ENCODE measurements around the gene IL36A. TPM values are rescaled to one million over a fixed set of nuclear protein-coding genes. Genes with fewer than 3 reads are reported as not detected.

The IL36A gene
- total and polyA plus RNA-seq, 2 donors from 2014 or later: not detected

GRCh38 chr2:112967023-112967422 is 38.2 kb upstream of the IL36A start:
- H3K27me3 ChIP-seq (ENCODE audit: control insufficient read depth, insufficient read depth, low read length): no peaks in the 10 kb centered on the region
- intact Hi-C loops (cut with DNase I): no loop called here
- H3K4me3 ChIP-seq (ENCODE audit: low read length in 3 of 3): no peak overlapping the region
- FAIRE-seq (no peak), DNase-seq (no peak)
- H3K4me1 ChIP-seq (ENCODE audit: control insufficient read depth in 2 of 3, insufficient read depth in 2 of 3, low read depth in 1 of 3, low read length in 3 of 3): no peaks in the 10 kb centered on the region
- H3K9me3 ChIP-seq (ENCODE audit: control insufficient read depth in 2 of 3, insufficient read depth in 1 of 3, low read length in 3 of 3): no peaks in the 10 kb centered on the region
- H3K27ac ChIP-seq (ENCODE audit: low read depth in 2 of 2, low read length in 2 of 2): no peak overlapping the region
- no peaks in the 10 kb centered on the region for H3K36me3 ChIP-seq (ENCODE audit: control insufficient read depth in 2 of 3, insufficient read depth in 3 of 3, low read length in 3 of 3)
- no peak for TF ChIP-seq CTCF (IDR thresholded peaks at IDR 0.05; ENCODE audit: borderline replicate concordance, extremely low read depth, insufficient read depth)
- H3K9ac ChIP-seq (ENCODE audit: low read length in 3 of 3): no peak overlapping the region

- H3K4me3 ChIP-seq (ENCODE audit: low read length in 3 of 3): no peak overlapping the region
- intact Hi-C loops (cut with DNase I): no loop called here
- no peak for FAIRE-seq
- no peaks in the 10 kb centered on the region for H3K4me1 ChIP-seq (ENCODE audit: control insufficient read depth in 2 of 3, insufficient read depth in 2 of 3, low read depth in 1 of 3, low read length in 3 of 3)
- H3K9ac ChIP-seq (ENCODE audit: low read length in 3 of 3): no peak overlapping the region
- TF ChIP-seq CTCF (IDR thresholded peaks at IDR 0.05; ENCODE audit: borderline replicate concordance, extremely low read depth, insufficient read depth): no peak
- H3K27ac ChIP-seq (ENCODE audit: low read depth in 2 of 2, low read length in 2 of 2): no peak overlapping the region
- no peaks in the 10 kb centered on the region for H3K36me3 ChIP-seq (ENCODE audit: control insufficient read depth in 2 of 3, insufficient read depth in 3 of 3, low read length in 3 of 3)
- DNase-seq: no peak
- H3K9me3 ChIP-seq (ENCODE audit: control insufficient read depth in 2 of 3, insufficient read depth in 1 of 3, low read length in 3 of 3): no peaks in the 10 kb centered on the region
- H3K27me3 ChIP-seq (ENCODE audit: control insufficient read depth, insufficient read depth, low read length): no peaks in the 10 kb centered on the region
These were observed 32.7 kb upstream of the IL36A start for GRCh38 chr2:112972423-112973086.

- no peak for TF ChIP-seq CTCF (IDR thresholded peaks at IDR 0.05; ENCODE audit: borderline replicate concordance, extremely low read depth, insufficient read depth)
- FAIRE-seq: no peak
- Histone ChIP-seq H3K4me1 (ENCODE audit: control insufficient read depth in 2 of 3, insufficient read depth in 2 of 3, low read depth in 1 of 3, low read length in 3 of 3) (no peaks in the 10 kb centered on the region), H3K4me3 (ENCODE audit: low read length in 3 of 3) (no peak overlapping the region), H3K9me3 (ENCODE audit: control insufficient read depth in 2 of 3, insufficient read depth in 1 of 3, low read length in 3 of 3) (no peaks in the 10 kb centered on the region), H3K9ac (ENCODE audit: low read length in 3 of 3) (no peak overlapping the region), H3K27me3 (ENCODE audit: control insufficient read depth, insufficient read depth, low read length) (no peaks in the 10 kb centered on the region), H3K27ac (ENCODE audit: low read depth in 2 of 2, low read length in 2 of 2) (no peak overlapping the region), H3K36me3 (ENCODE audit: control insufficient read depth in 2 of 3, insufficient read depth in 3 of 3, low read length in 3 of 3) (no peaks in the 10 kb centered on the region)
- intact Hi-C loops (cut with DNase I): no loop called here
- peak in 2 of 5 donors; percentile 9 to 17 for DNase-seq
These were observed 32.1 kb upstream of the IL36A start for GRCh38 chr2:112973156-112973555.
